ENCODE data around the gene PDYN.

GRCh38 chr20:1979106-1979778 is 14.6 kb downstream of the PDYN start:
- no peak for TF ChIP-seq CTCF (conservative IDR thresholded peaks at IDR 0.05 in 1 of 2, IDR thresholded peaks at IDR 0.05 in 1 of 2; ENCODE audit: low read depth in 1 of 2, low read length in 2 of 2)
- no peak for TF ChIP-seq EZH2 (IDR thresholded peaks at IDR 0.05; ENCODE audit: low read length, missing control alignments)
